ENCODE results near the gene RMRP. TPM values are rescaled to one million over a fixed set of nuclear protein-coding genes. Genes with fewer than 3 reads are reported as not detected.

RMRP gene
- total RNA-seq, 1 experiment from 2014 or later, result 36,790 TPM

GRCh38 chr9:35667939-35668338, 10.1 kb upstream of the RMRP start:
- ChIA-PET CTCF (no interaction called here), POLR2A (ENCODE audit: unreplicated experiment) (no interaction called here)

DNA sequence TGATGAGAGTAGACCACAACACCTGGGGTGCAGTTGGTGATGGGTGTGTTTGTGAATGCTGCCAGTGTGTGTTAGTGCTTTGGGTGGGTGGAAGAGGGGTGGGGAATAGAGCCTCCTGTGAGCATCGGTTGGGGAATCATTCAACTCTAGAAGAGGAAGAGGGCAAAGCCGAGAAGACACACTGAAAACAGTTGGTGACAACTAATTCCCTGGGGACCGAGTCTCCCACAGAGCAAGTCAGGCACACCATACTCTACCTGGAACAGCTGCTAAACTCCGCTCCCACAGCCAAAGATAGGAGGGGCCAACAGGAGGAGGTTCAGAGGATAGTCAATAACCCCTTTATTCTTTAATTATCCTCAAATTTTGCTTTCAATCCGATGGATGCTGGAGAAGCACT, 8.7 kb upstream of the RMRP start:
- Histone ChIP-seq H2AFZ (ENCODE audit: low read length) (no peak overlapping the region), H3K4me3 (ENCODE audit: low read length) (no peak overlapping the region), H3F3A (ENCODE audit: low read length, unreplicated experiment) (no peaks in the 10 kb centered on the region), H3K4me2 (ENCODE audit: low read length) (no peak overlapping the region), H3K27me3 (ENCODE audit: low read length) (no peaks in the 10 kb centered on the region), H3K27ac (ENCODE audit: low read length) (no peak overlapping the region), H3K79me2 (ENCODE audit: low read length) (peaks cover 13% of the 10 kb centered on the region), H4K20me1 (ENCODE audit: low read length) (no peaks in the 10 kb centered on the region), H3K9ac (ENCODE audit: low read length) (no peak overlapping the region), H3K9me3 (ENCODE audit: low read length) (no peaks in the 10 kb centered on the region), H3K36me3 (ENCODE audit: low read depth, low read length) (0 out of 2 replicates have a peak, but pooled peaks cover 5% of the 10 kb centered on the region), H3K9me2 (replicated peaks; ENCODE audit: low read length) (no peaks in the 10 kb centered on the region), H3K4me1 (ENCODE audit: insufficient read depth, low read length) (peaks cover 35% of the 10 kb centered on the region)
- ATAC-seq (no peak), DNase-seq (no peak)
- TF ChIP-seq EZH2phosphoT487 (IDR thresholded peaks at IDR 0.05; ENCODE audit: borderline replicate concordance, low read length), result no peak
- TF ChIP-seq EZH2 (IDR thresholded peaks at IDR 0.05; ENCODE audit: low read length, unreplicated experiment), result no peak
- TF ChIP-seq, protein P1, sequence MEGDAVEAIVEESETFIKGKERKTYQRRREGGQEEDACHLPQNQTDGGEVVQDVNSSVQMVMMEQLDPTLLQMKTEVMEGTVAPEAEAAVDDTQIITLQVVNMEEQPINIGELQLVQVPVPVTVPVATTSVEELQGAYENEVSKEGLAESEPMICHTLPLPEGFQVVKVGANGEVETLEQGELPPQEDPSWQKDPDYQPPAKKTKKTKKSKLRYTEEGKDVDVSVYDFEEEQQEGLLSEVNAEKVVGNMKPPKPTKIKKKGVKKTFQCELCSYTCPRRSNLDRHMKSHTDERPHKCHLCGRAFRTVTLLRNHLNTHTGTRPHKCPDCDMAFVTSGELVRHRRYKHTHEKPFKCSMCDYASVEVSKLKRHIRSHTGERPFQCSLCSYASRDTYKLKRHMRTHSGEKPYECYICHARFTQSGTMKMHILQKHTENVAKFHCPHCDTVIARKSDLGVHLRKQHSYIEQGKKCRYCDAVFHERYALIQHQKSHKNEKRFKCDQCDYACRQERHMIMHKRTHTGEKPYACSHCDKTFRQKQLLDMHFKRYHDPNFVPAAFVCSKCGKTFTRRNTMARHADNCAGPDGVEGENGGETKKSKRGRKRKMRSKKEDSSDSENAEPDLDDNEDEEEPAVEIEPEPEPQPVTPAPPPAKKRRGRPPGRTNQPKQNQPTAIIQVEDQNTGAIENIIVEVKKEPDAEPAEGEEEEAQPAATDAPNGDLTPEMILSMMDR (conservative IDR thresholded peaks at IDR 0.05; ENCODE audit: low read depth, low read length), result no peak
- ChIA-PET POLR2A (ENCODE audit: unreplicated experiment) (no interaction called here), CTCF (no interaction called here)
- BruUV-seq (replicated peaks), result no TSS peak
- intact Hi-C loops (cut with micrococcal nuclease), result no loop called here

More at GRCh38 chr9:35667939-35668338, 10.1 kb upstream of the RMRP start:
- Histone ChIP-seq H4K20me1 (ENCODE audit: low read length) (no peaks in the 10 kb centered on the region), H3K4me2 (ENCODE audit: low read length) (no peak overlapping the region), H3K9me3 (ENCODE audit: low read length) (no peaks in the 10 kb centered on the region), H3K4me1 (ENCODE audit: insufficient read depth, low read length) (peaks cover 35% of the 10 kb centered on the region), H3K27me3 (ENCODE audit: low read length) (no peaks in the 10 kb centered on the region), H3K79me2 (ENCODE audit: low read length) (peaks cover 11% of the 10 kb centered on the region), H3K27ac (ENCODE audit: low read length) (no peak overlapping the region), H3K9ac (ENCODE audit: low read length) (no peak overlapping the region), H3K36me3 (ENCODE audit: low read depth, low read length) (no peaks in the 10 kb centered on the region), H3K9me2 (replicated peaks; ENCODE audit: low read length) (no peaks in the 10 kb centered on the region), H3K4me3 (ENCODE audit: low read length) (no peak overlapping the region), H2AFZ (ENCODE audit: low read length) (no peak overlapping the region), H3F3A (ENCODE audit: low read length, unreplicated experiment) (no peaks in the 10 kb centered on the region)
- intact Hi-C loops (cut with micrococcal nuclease), result no loop called here
- no TSS peak for BruUV-seq (replicated peaks)
- ATAC-seq (no peak), DNase-seq (no peak)
- TF ChIP-seq EZH2phosphoT487 (IDR thresholded peaks at IDR 0.05; ENCODE audit: borderline replicate concordance, low read length) (no peak), EZH2 (IDR thresholded peaks at IDR 0.05; ENCODE audit: low read length, unreplicated experiment) (no peak)
- TF ChIP-seq, protein P1 (conservative IDR thresholded peaks at IDR 0.05; ENCODE audit: low read depth, low read length), result no peak

DNA sequence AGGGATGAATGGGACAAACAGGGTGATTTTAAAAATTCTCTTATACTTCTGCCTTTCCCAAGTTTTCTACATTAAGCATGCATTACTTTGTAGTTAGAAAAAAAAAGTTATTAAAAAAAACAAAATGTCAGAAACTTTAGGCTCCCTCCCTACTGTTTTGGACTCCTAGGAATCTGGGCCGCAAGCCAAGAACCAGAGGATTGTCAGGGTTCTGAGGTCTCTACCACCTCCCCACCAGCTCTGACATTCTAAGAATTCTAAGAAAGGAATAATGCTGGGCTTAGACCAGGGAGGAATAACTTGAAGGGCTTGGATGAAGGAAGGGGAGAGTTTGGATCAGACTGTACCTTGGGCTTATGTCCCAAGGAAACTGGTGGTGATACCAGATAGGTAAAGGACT, 8.2 kb upstream of the RMRP start:
- peaks cover 9% of the 10 kb centered on the region for H3K36me3 ChIP-seq (ENCODE audit: low read depth, low read length)
- BruUV-seq (replicated peaks), result no TSS peak
- H3K9me2 ChIP-seq (replicated peaks; ENCODE audit: low read length), result no peaks in the 10 kb centered on the region
- no peak overlapping the region for H3K9ac ChIP-seq (ENCODE audit: low read length)
- no peak for ATAC-seq
- intact Hi-C loops (cut with micrococcal nuclease), result no loop called here
- no peaks in the 10 kb centered on the region for H3F3A ChIP-seq (ENCODE audit: low read length, unreplicated experiment)
- no peaks in the 10 kb centered on the region for H4K20me1 ChIP-seq (ENCODE audit: low read length)
- H3K27ac ChIP-seq (ENCODE audit: low read length), result no peak overlapping the region
- H3K4me3 ChIP-seq (ENCODE audit: low read length), result no peak overlapping the region
- CTCF ChIA-PET, result no interaction called here
- H3K4me1 ChIP-seq (ENCODE audit: insufficient read depth, low read length), result peaks cover 35% of the 10 kb centered on the region
- peaks cover 16% of the 10 kb centered on the region for H3K79me2 ChIP-seq (ENCODE audit: low read length)
- no peak overlapping the region for H2AFZ ChIP-seq (ENCODE audit: low read length)
- POLR2A ChIA-PET (ENCODE audit: unreplicated experiment), result no interaction called here
- no peak overlapping the region for H3K4me2 ChIP-seq (ENCODE audit: low read length)
- no peaks in the 10 kb centered on the region for H3K27me3 ChIP-seq (ENCODE audit: low read length)
- no peak for DNase-seq
- no peaks in the 10 kb centered on the region for H3K9me3 ChIP-seq (ENCODE audit: low read length)
- TF ChIP-seq EZH2 (IDR thresholded peaks at IDR 0.05; ENCODE audit: low read length, unreplicated experiment) (no peak), EZH2phosphoT487 (IDR thresholded peaks at IDR 0.05; ENCODE audit: borderline replicate concordance, low read length) (no peak)
- TF ChIP-seq, protein P1 (conservative IDR thresholded peaks at IDR 0.05; ENCODE audit: low read depth, low read length), result no peak
